Spleen (tissue), 7 donors: ENCODE results near the gene APOA1.

Source experiments
- POLR2A ChIP-seq, 3 donors: fragments of 450-650 bp; IDR thresholded peaks; one replicate each; pipeline ENCODE4 v1.5.1; 2017; ENCODE audit warnings: antibody characterized with exemption in 3 of 3, mild to moderate bottlenecking in 1 of 3
- TF ChIP-seq, protein P1 (sequence below), 11 experiments: fragments of 200-600 bp in 7 of 11; fragments of 450-650 bp in 4 of 11; sonication (generic) in 4 of 11; IDR thresholded peaks in 8 of 11; conservative IDR thresholded peaks in 3 of 11; 1 replicate in 7 of 11; 2 replicates in 4 of 11; pipeline versions ENCODE4 v1.4.0 to v1.8.0; 2016 to 2021; ENCODE audit warnings: antibody characterized with exemption in 11 of 11, inconsistent platforms in 4 of 11, mild to moderate bottlenecking in 1 of 11
- donor health status: DM: no; HTN: no; CAD: no; lungs with moderate emphysema.
- donor health status: DM: no; HTN: no; CAD: no.
- donor health status: DM: no; HTN: no; CAD: no.

DNA sequence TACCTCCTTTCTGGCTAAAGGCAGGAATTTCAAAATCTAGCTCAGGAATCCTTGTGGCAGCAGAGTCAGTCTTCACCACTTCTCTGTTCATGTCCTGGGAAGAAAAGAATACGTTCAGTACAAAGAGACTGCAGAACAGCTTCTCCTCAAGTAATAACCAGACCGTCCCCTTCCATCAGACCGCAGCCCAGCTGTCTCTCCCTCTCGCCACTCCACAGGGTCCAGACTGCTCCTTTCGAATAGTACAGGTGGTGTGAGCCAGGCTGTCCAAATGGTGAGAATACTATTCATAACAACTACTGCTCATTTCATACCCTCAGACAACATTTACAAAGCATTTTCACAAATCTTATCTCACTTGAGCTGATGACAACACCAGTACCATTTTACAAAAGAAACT is 50.5 kb downstream of the APOA1 start:
- TF ChIP-seq POLR2A (IDR thresholded peaks at IDR 0.05): no peak
- TF ChIP-seq, protein P1, sequence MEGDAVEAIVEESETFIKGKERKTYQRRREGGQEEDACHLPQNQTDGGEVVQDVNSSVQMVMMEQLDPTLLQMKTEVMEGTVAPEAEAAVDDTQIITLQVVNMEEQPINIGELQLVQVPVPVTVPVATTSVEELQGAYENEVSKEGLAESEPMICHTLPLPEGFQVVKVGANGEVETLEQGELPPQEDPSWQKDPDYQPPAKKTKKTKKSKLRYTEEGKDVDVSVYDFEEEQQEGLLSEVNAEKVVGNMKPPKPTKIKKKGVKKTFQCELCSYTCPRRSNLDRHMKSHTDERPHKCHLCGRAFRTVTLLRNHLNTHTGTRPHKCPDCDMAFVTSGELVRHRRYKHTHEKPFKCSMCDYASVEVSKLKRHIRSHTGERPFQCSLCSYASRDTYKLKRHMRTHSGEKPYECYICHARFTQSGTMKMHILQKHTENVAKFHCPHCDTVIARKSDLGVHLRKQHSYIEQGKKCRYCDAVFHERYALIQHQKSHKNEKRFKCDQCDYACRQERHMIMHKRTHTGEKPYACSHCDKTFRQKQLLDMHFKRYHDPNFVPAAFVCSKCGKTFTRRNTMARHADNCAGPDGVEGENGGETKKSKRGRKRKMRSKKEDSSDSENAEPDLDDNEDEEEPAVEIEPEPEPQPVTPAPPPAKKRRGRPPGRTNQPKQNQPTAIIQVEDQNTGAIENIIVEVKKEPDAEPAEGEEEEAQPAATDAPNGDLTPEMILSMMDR (IDR thresholded peaks at IDR 0.05 in 8 of 11, conservative IDR thresholded peaks at IDR 0.05 in 3 of 11): no peak
